PC-3 (cell line): ENCODE data around the gene ABCG1. TPM values are rescaled to one million over a fixed set of nuclear protein-coding genes. Genes with fewer than 3 reads are reported as not detected.

ENCODE experiments used
- ATAC-seq: fragments of 200-7000 bp; cut with Tn5 transposase; 2 replicates; pipeline ENCODE4 v1.9.1; 2020; ENCODE audit warnings: mild to moderate bottlenecking, moderate library complexity
- BruUV-seq: library from RNA; stranded (reverse); fragments of 400-500 nt; replicated peaks from 2 replicates; lab custom pipeline; 2021; lab: Mats Ljungman, UMichigan
- CTCF ChIA-PET: fragments of 300-600 bp; sonication (Branson Sonifier 250); formaldehyde crosslinking; loops from one replicate; lab custom pipeline; 2022; ENCODE audit warnings: antibody characterized with exemption; lab: Charles Lee
- POLR2A ChIA-PET: fragments of 300-600 bp; sonication (Branson Sonifier 250); formaldehyde crosslinking; loops from one replicate; lab custom pipeline; 2022; ENCODE audit warnings: antibody characterized with exemption; ENCODE audit not compliant: unreplicated experiment; lab: Charles Lee
- DNase-seq: peaks from one replicate; pipeline ENCODE4 v3.0.0-alpha.2; 2015
- H2AFZ ChIP-seq: fragments of 300-600 bp; sonication (generic); 2 replicates; pipeline ENCODE4 v1.6.0; 2016; ENCODE audit warnings: antibody characterized with exemption, low read length
- H3F3A ChIP-seq: fragments of 300-600 bp; sonication (generic); one replicate; pipeline ENCODE4 v1.6.0; 2017; ENCODE audit warnings: antibody characterized with exemption, low read length, control low read depth, mild to moderate bottlenecking; ENCODE audit not compliant: unreplicated experiment
- H3K27ac ChIP-seq: fragments of 300-600 bp; sonication (generic); 2 replicates; pipeline ENCODE4 v1.5.1; 2016; ENCODE audit warnings: mild to moderate bottlenecking, low read length
- H3K27me3 ChIP-seq: fragments of 300-600 bp; sonication (generic); 2 replicates; pipeline ENCODE4 v1.6.1; 2016; ENCODE audit warnings: low read length, mixed read lengths
- H3K36me3 ChIP-seq: fragments of 300-600 bp; sonication (generic); 2 replicates; pipeline ENCODE4 v1.6.1; 2016; ENCODE audit warnings: low read depth, mixed run types, low read length, mixed read lengths
- H3K4me1 ChIP-seq: fragments of 300-600 bp; sonication (generic); 2 replicates; pipeline ENCODE4 v1.5.1; 2016; ENCODE audit warnings: low read length; ENCODE audit not compliant: insufficient read depth
- H3K4me2 ChIP-seq: fragments of 300-600 bp; sonication (generic); 2 replicates; pipeline ENCODE4 v1.6.0; 2016; ENCODE audit warnings: low read length
- H3K4me3 ChIP-seq: fragments of 300-600 bp; sonication (generic); 2 replicates; pipeline ENCODE4 v1.5.1; 2016; ENCODE audit warnings: mild to moderate bottlenecking, low read length, mixed read lengths
- H3K79me2 ChIP-seq: fragments of 300-600 bp; sonication (generic); 2 replicates; pipeline ENCODE4 v1.6.1; 2017; ENCODE audit warnings: low read length, mixed read lengths
- H3K9ac ChIP-seq: fragments of 300-600 bp; sonication (generic); 2 replicates; pipeline ENCODE4 v1.6.0; 2016; ENCODE audit warnings: mild to moderate bottlenecking, low read length
- H3K9me2 ChIP-seq: fragments of 300-600 bp; sonication (generic); replicated peaks from 2 replicates; pipeline ENCODE4 v1.6.1; 2016; ENCODE audit warnings: mixed run types, low read length, mixed read lengths
- H3K9me3 ChIP-seq: fragments of 300-600 bp; sonication (generic); 2 replicates; pipeline ENCODE4 v1.6.1; 2016; ENCODE audit warnings: low read length, mixed read lengths
- H4K20me1 ChIP-seq: fragments of 300-600 bp; sonication (generic); 2 replicates; pipeline ENCODE4 v1.6.1; 2016; ENCODE audit warnings: low read length, mixed read lengths
- CTCF ChIP-seq: fragments of 300-600 bp; sonication (generic); conservative IDR thresholded peaks from 2 replicates; pipeline ENCODE4 v1.5.1; 2017; ENCODE audit warnings: antibody characterized with exemption, low read depth, mild to moderate bottlenecking, low read length
- EZH2 ChIP-seq: fragments of 300-600 bp; sonication (generic); IDR thresholded peaks from one replicate; pipeline ENCODE4 v1.6.1; 2017; ENCODE audit warnings: antibody characterized with exemption, mild to moderate bottlenecking, low read length; ENCODE audit not compliant: unreplicated experiment
- EZH2phosphoT487 ChIP-seq: fragments of 300-600 bp; sonication (generic); IDR thresholded peaks from 2 replicates; pipeline ENCODE4 v1.6.1; 2018; ENCODE audit warnings: mild to moderate bottlenecking, antibody characterized with exemption, low read length, borderline replicate concordance
- intact Hi-C: fragments of 100-400 bp; cut with micrococcal nuclease; formaldehyde crosslinking; loops from 2 replicates; pipeline ENCODE4 v1.9.0; 2023
- total RNA-seq: library from RNA; depleted of rRNA; stranded (reverse); fragments of >200 nt; gene quantifications from 2 replicates; pipeline ENCODE4 v1.2.3, GENCODE V29; 2014

Gene ABCG1
- total RNA-seq, 1 experiment from 2014 or later: 0.66 TPM

- Histone ChIP-seq H4K20me1 (no peaks in the 10 kb centered on the region), H3K9me2 (no peaks in the 10 kb centered on the region), H3K4me1 (peaks cover 7% of the 10 kb centered on the region), H3K4me3 (no peak overlapping the region), H2AFZ (no peak overlapping the region), H3K27ac (no peak overlapping the region), H3F3A (no peaks in the 10 kb centered on the region), H3K9me3 (no peaks in the 10 kb centered on the region), H3K36me3 (no peaks in the 10 kb centered on the region), H3K27me3 (no peaks in the 10 kb centered on the region), H3K9ac (no peak overlapping the region), H3K79me2 (no peaks in the 10 kb centered on the region), H3K4me2 (no peak overlapping the region)
- no TSS peak for BruUV-seq
- CTCF ChIA-PET: no interaction called here
- intact Hi-C loops: no loop called here
- DNase-seq (no peak), ATAC-seq (no peak)
- no peak for TF ChIP-seq CTCF
- no peak for TF ChIP-seq EZH2phosphoT487
- TF ChIP-seq EZH2: no peak
- POLR2A ChIA-PET: no interaction called here
Observed at GRCh38 chr21:42214921-42215320, 4.0 kb upstream of the ABCG1 start.

- no TSS peak for BruUV-seq
- Histone ChIP-seq H3K79me2 (no peaks in the 10 kb centered on the region), H2AFZ (no peak overlapping the region), H3K9me3 (no peaks in the 10 kb centered on the region), H3K4me1 (peaks cover 2% of the 10 kb centered on the region; the same call in 1 of the 2 replicates), H4K20me1 (no peaks in the 10 kb centered on the region), H3K9me2 (no peaks in the 10 kb centered on the region), H3K4me3 (no peak overlapping the region), H3F3A (no peaks in the 10 kb centered on the region), H3K27me3 (no peaks in the 10 kb centered on the region), H3K27ac (no peak overlapping the region), H3K4me2 (no peak overlapping the region), H3K9ac (no peak overlapping the region), H3K36me3 (no peaks in the 10 kb centered on the region)
- ATAC-seq (no peak), DNase-seq (no peak)
- ChIA-PET CTCF (interaction anchor here (0.7 kb wide), 1 partner anchor 96 kb away, joined by 4 read pairs; no protein-coding TSS in a partner anchor), POLR2A (no interaction called here)
- TF ChIP-seq EZH2 (no peak), EZH2phosphoT487 (no peak), CTCF (no peak)
- intact Hi-C loops: no loop called here
Observed at GRCh38 chr21:42215942-42216725, 2.8 kb upstream of the ABCG1 start.
